K562 (cell line): Measurements from ENCODE around the gene SIRT2. TPM values are rescaled to one million over a fixed set of nuclear protein-coding genes. Genes with fewer than 3 reads are reported as not detected.

Experiments used
- ATAC-seq: fragments of 200-7000 bp; cut with Tn5 transposase; 3 replicates; pipeline ENCODE4 v1.9.1; 2020; ENCODE audit warnings: moderate library complexity
- BruUV-seq: library from RNA; stranded (reverse); fragments of 400-500 nt; replicated peaks from 2 replicates; lab custom pipeline; 2021; lab: Mats Ljungman, UMichigan
- CTCF ChIA-PET: fragments of 300-600 bp; formaldehyde crosslinking; extraction: SDS; loops from one replicate; lab custom pipeline; 2021; ENCODE audit warnings: low intra/inter-chr PET ratio; lab: Yijun Ruan, JAX
- POLR2A ChIA-PET: fragments of 300-600, 350-650 bp; sonication (Branson Sonifier 250); formaldehyde crosslinking; extraction: SDS; loops from one replicate; lab custom pipeline; 2021; ENCODE audit warnings: antibody characterized with exemption, inconsistent platforms; lab: Yijun Ruan, JAX
- DNase-seq, 4 experiments: peaks; one replicate each; pipeline versions ENCODE4 v3.0.0 to v3.0.0-alpha.2; 2011 to 2018; ENCODE audit warnings: low spot score in 3 of 4, mixed read lengths in 3 of 4; ENCODE audit errors: extremely low read depth in 1 of 4
- FAIRE-seq: peaks from 2 replicates; lab custom pipeline; 2011; peaks lifted over from hg19 to GRCh38; lab: Jason Lieb, UNC
- H2AFZ ChIP-seq: 2 replicates; pipeline ENCODE4 v1.6.0; 2011; ENCODE audit warnings: low read depth, low read length, control low read depth, inconsistent platforms
- H3K27ac ChIP-seq: fragments of 200-600 bp; 3 replicates; pipeline ENCODE4 v1.8.0; 2011; ENCODE audit warnings: low read depth, mild to moderate bottlenecking, control low read depth, inconsistent platforms, low read length, moderate library complexity, mixed read lengths; ENCODE audit errors: extremely low read depth
- H3K27me3 ChIP-seq, 2 experiments: fragments of 300-600 bp in 1 of 2; 2 replicates in 1 of 2; 3 replicates in 1 of 2; pipeline versions ENCODE4 v1.6.0 to v1.8.0; 2011; ENCODE audit warnings: inconsistent platforms in 2 of 2, low read length in 2 of 2, mild to moderate bottlenecking in 1 of 2, mixed read lengths in 1 of 2, moderate library complexity in 1 of 2; ENCODE audit not compliant: control insufficient read depth in 2 of 2, insufficient read depth in 2 of 2
- H3K36me3 ChIP-seq: fragments of 300-600 bp; 3 replicates; pipeline ENCODE4 v1.8.0; 2011; ENCODE audit warnings: mild to moderate bottlenecking, low read length, inconsistent platforms; ENCODE audit not compliant: control insufficient read depth, insufficient read depth
- H3K4me1 ChIP-seq, 2 experiments: fragments of 200-600 bp in 1 of 2; replicated peaks in 1 of 2; 2 replicates in 1 of 2; 3 replicates in 1 of 2; pipeline versions ENCODE4 v1.5.1 to v1.8.0; 2011; ENCODE audit warnings: inconsistent platforms in 2 of 2, low read length in 2 of 2, mild to moderate bottlenecking in 1 of 2, mixed read lengths in 1 of 2, moderate library complexity in 1 of 2; ENCODE audit not compliant: control insufficient read depth in 2 of 2, insufficient read depth in 2 of 2
- H3K4me2 ChIP-seq: 2 replicates; pipeline ENCODE4 v1.6.1; 2011; ENCODE audit warnings: low read length, control low read depth, inconsistent platforms, mixed read lengths; ENCODE audit not compliant: insufficient read depth
- H3K4me3 ChIP-seq: fragments of 200-600 bp; sonication (generic), shearing (Covaris generic); 2 replicates; pipeline ENCODE4 v1.5.1; 2016; ENCODE audit warnings: control low read depth, inconsistent platforms
- H3K79me2 ChIP-seq: fragments of 200-600 bp; 3 replicates; pipeline ENCODE4 v1.8.0; 2011; ENCODE audit warnings: low read length, inconsistent platforms; ENCODE audit not compliant: control insufficient read depth, insufficient read depth
- H3K9ac ChIP-seq, 2 experiments: 2 replicates each; pipeline versions ENCODE4 v1.6.0 to v1.6.1; 2011; ENCODE audit warnings: low read depth in 2 of 2, low read length in 2 of 2, control low read depth in 1 of 2, inconsistent platforms in 1 of 2, mild to moderate bottlenecking in 1 of 2, mixed read lengths in 1 of 2; ENCODE audit not compliant: insufficient read depth in 1 of 2
- H3K9me1 ChIP-seq: one replicate; pipeline ENCODE4 v1.6.0; 2011; ENCODE audit warnings: inconsistent platforms, mild to moderate bottlenecking, low read length, moderate library complexity; ENCODE audit not compliant: control insufficient read depth, insufficient read depth
- H3K9me3 ChIP-seq: replicated peaks from 2 replicates; pipeline ENCODE4 v1.5.1; 2011; ENCODE audit warnings: low read depth, low read length, inconsistent platforms; ENCODE audit not compliant: control insufficient read depth, insufficient read depth
- H4K20me1 ChIP-seq: replicated peaks from 2 replicates; pipeline ENCODE4 v1.6.1; 2011; ENCODE audit warnings: low read length, inconsistent platforms, mixed read lengths; ENCODE audit not compliant: control insufficient read depth, insufficient read depth
- FOXJ2 ChIP-seq: fragments of 200-800 bp; sonication (Bioruptor generic); IDR thresholded peaks from 2 replicates; pipeline ENCODE4 v1.6.1; 2016; ENCODE audit warnings: missing genetic modification characterization, missing compliant biosample characterization
- NONO ChIP-seq, 2 experiments: fragments of 200-400 bp in 1 of 2; fragments of 450-650 bp in 1 of 2; formaldehyde crosslinking in 1 of 2; IDR thresholded peaks; 2 replicates each; pipeline ENCODE4 v1.6.1; 2017; ENCODE audit warnings: low read depth in 2 of 2, mild to moderate bottlenecking in 2 of 2, moderate library complexity in 2 of 2, low read length in 1 of 2
- RBFOX2 ChIP-seq: fragments of 200-400 bp; formaldehyde crosslinking; IDR thresholded peaks from 2 replicates; pipeline ENCODE4 v1.6.1; 2017; ENCODE audit warnings: low read depth, mild to moderate bottlenecking, low read length, moderate library complexity
- ZBTB11 ChIP-seq, 3 experiments: fragments of 200-800 bp in 1 of 3; fragments of 250-450 bp in 1 of 3; fragments of 450-650 bp in 1 of 3; sonication (Bioruptor Pico) in 1 of 3; sonication (Bioruptor generic) in 1 of 3; formaldehyde crosslinking in 1 of 3; IDR thresholded peaks; 2 replicates each; pipeline versions ENCODE4 v1.6.1 to v1.8.0; 2016 to 2022; ENCODE audit warnings: mild to moderate bottlenecking in 2 of 3, missing genetic modification characterization in 2 of 3, missing compliant biosample characterization in 1 of 3, moderate library complexity in 1 of 3
- ZNF282 ChIP-seq: sonication (generic); formaldehyde crosslinking; IDR thresholded peaks from 2 replicates; pipeline ENCODE4 v1.8.1; 2023; ENCODE audit warnings: missing genetic modification reagents
- ZNF324 ChIP-seq: fragments of 250-450 bp; sonication (Bioruptor Pico); IDR thresholded peaks from 2 replicates; pipeline ENCODE4 v1.4.0; 2020; ENCODE audit warnings: mild to moderate bottlenecking
- ZSCAN29 ChIP-seq: fragments of 450-650 bp; IDR thresholded peaks from 2 replicates; pipeline ENCODE4 v1.6.1; 2017
- WGBS: fragments of 100-300 bp; shearing (Covaris generic); methylation state at CpG from one replicate; pipeline ENCODE4 v1.1.6; 2016; ENCODE audit warnings: low coverage, mixed read lengths; ENCODE audit not compliant: insufficient coverage; ENCODE audit errors: missing lambda C conversion rate; 5-methylcytosine and 5-hydroxymethylcytosine counted together
- in situ Hi-C: fragments of 300-500 bp; cut with MboI; formaldehyde crosslinking; loops from 4 replicates; pipeline ENCODE4 v1.15.0; 2018; ENCODE audit warnings: inconsistent platforms, mixed read lengths
- intact Hi-C: fragments of 100-400 bp; cut with micrococcal nuclease; formaldehyde crosslinking; loops from 2 replicates; pipeline ENCODE4 v1.14.2; 2022
- polyA plus RNA-seq, 8 experiments: library from polyadenylated mRNA; depleted of rRNA in 4 of 8; stranded (reverse) in 5 of 8; unstranded in 3 of 8; fragments of >200 nt; fragmentation: Nextera tagmentation in 2 of 8; fragmentation: Illumina TruSeq in 1 of 8; extraction: Ambion mirVana in 2 of 8; extraction: Trizol in 1 of 8; gene quantifications; 2 replicates each; pipeline versions ENCODE4 v1.2.1 to v1.2.3, GENCODE V29; 2011 to 2014; ENCODE audit warnings: inconsistent platforms in 1 of 8, missing spikeins in 1 of 8
- total RNA-seq, 7 experiments: library from RNA; depleted of rRNA in 6 of 7; stranded (reverse); fragments of >200 nt in 6 of 7; fragmentation: Illumina TruSeq in 2 of 7; extraction: Trizol in 2 of 7; gene quantifications; 2 replicates each; pipeline versions ENCODE4 v1.2.1 to v1.2.3, GENCODE V29; 2011 to 2021; ENCODE audit warnings: low replicate concordance in 1 of 7
- TF ChIP-seq, protein P1 (sequence below): fragments of 450-650 bp; IDR thresholded peaks from 2 replicates; pipeline ENCODE4 v1.6.1; 2017; ENCODE audit warnings: antibody characterized with exemption, mild to moderate bottlenecking
- TF ChIP-seq, protein P2 (sequence below): sonication (generic); formaldehyde crosslinking; IDR thresholded peaks from 2 replicates; pipeline ENCODE4 v1.9.0; 2022; ENCODE audit warnings: mild to moderate bottlenecking, missing genetic modification reagents

The SIRT2 gene
- total and polyA plus RNA-seq, 9 of the 15 experiments (the other 6 are each of a cell fraction or from before 2014, with no cell fraction given), result 2.3 to 35.2 (median 22.9) TPM

DNA sequence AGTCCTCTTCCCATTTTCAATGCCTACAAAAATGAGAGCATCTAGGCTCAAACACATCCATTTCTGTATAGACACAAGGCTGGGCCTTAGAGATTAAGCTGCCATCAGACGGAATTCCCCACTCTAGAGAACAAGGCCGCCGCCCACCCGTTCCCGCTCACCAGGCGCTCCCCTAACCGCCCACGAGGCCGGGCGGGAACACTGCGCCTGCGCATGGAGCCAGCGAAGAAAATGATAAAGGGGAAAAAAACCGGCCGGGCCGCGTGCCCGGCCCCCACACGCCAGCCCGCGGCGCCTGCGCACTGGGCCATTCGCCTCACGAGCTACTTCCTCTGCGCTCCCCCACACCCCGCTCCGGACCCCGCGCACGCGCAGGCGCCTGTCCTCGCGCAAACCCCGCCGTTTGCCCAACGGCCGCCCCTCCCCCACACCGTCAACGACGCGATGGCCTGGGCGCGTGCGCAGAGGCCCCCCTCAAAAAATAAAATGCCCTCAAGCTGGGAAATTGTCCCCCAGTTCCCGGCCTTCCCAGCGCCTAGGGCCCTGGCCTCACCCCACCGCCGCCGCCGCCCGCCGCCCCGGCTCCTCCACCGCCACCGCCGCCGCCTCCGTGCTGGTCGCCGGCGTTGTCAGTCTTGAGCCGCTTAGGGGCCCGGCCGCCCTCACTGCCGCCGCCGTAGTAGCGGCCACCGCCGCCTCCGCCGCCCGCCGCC is 50.1 kb downstream of the SIRT2 start:
- no TSS peak for BruUV-seq
- Histone ChIP-seq H3K4me3 (peak overlapping the region; percentile 96), H3K9me3 (no peaks in the 10 kb centered on the region), H3K9ac (peak overlapping the region; percentile 96 to 97), H3K79me2 (peaks cover 64% of the 10 kb centered on the region), H3K4me2 (peak overlapping the region; percentile 96), H4K20me1 (peaks cover 5% of the 10 kb centered on the region), H2AFZ (no peak overlapping the region), H3K9me1 (no peaks in the 10 kb centered on the region), H3K27ac (peak overlapping the region; percentile 99), H3K4me1 (peaks cover 16 to 35% of the 10 kb centered on the region in 2 experiments; a peak in 4 of 5 replicates), H3K27me3 (no peaks in the 10 kb centered on the region), H3K36me3 (peaks cover 47% of the 10 kb centered on the region)
- under 1% methylated on average over 35 of the region's 76 CpGs for WGBS
- FAIRE-seq (peak; percentile 77), DNase-seq (peak; percentile 89 to 98 (median 94)), ATAC-seq (peak; percentile 43)
- intact Hi-C loops, result no loop called here
- in situ Hi-C loops, result no loop called here
- POLR2A ChIA-PET, result interaction anchor here (0.6 to 6.0 kb wide), 22 partner anchors 10 to 542 kb away, joined by 3 to 58 read pairs (median 4); partner anchors contain the start of genes ECH1, MED29, MRPS12 and PAF1
- CTCF ChIA-PET, result interaction anchor here (0.6 to 1.5 kb wide), 2 partner anchors 65 to 81 kb away, joined by 3 to 4 read pairs; partner anchors contain the start of genes MRPS12 and SARS2
- TF ChIP-seq, protein P1, sequence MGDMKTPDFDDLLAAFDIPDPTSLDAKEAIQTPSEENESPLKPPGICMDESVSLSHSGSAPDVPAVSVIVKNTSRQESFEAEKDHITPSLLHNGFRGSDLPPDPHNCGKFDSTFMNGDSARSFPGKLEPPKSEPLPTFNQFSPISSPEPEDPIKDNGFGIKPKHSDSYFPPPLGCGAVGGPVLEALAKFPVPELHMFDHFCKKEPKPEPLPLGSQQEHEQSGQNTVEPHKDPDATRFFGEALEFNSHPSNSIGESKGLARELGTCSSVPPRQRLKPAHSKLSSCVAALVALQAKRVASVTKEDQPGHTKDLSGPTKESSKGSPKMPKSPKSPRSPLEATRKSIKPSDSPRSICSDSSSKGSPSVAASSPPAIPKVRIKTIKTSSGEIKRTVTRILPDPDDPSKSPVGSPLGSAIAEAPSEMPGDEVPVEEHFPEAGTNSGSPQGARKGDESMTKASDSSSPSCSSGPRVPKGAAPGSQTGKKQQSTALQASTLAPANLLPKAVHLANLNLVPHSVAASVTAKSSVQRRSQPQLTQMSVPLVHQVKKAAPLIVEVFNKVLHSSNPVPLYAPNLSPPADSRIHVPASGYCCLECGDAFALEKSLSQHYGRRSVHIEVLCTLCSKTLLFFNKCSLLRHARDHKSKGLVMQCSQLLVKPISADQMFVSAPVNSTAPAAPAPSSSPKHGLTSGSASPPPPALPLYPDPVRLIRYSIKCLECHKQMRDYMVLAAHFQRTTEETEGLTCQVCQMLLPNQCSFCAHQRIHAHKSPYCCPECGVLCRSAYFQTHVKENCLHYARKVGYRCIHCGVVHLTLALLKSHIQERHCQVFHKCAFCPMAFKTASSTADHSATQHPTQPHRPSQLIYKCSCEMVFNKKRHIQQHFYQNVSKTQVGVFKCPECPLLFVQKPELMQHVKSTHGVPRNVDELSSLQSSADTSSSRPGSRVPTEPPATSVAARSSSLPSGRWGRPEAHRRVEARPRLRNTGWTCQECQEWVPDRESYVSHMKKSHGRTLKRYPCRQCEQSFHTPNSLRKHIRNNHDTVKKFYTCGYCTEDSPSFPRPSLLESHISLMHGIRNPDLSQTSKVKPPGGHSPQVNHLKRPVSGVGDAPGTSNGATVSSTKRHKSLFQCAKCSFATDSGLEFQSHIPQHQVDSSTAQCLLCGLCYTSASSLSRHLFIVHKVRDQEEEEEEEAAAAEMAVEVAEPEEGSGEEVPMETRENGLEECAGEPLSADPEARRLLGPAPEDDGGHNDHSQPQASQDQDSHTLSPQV, result peak; percentile 73
- TF ChIP-seq, protein P2, sequence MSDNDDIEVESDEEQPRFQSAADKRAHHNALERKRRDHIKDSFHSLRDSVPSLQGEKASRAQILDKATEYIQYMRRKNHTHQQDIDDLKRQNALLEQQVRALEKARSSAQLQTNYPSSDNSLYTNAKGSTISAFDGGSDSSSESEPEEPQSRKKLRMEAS (CRISPR knock-in tag), result peak; percentile 93
- TF ChIP-seq ZBTB11 (CRISPR knock-in tag; IDR thresholded peaks at IDR 0.05) (peak in 1 of 3 experiments; percentile 65; a peak in 1 of 6 replicates), FOXJ2 (tag) (0 out of 2 replicates have a peak, but pooled peaks have one; percentile 56), ZNF324 (CRISPR knock-in tag) (0 out of 2 replicates have a peak, but pooled peaks have one; percentile 13), ZSCAN29 (no peak), NONO (IDR thresholded peaks at IDR 0.05; ENCODE audit: low read depth in 2 of 2, low read length in 1 of 2) (peak in 1 of 2 experiments; percentile 64; a peak in 1 of 4 replicates), RBFOX2 (peak; percentile 94; the same call in 1 of the 2 replicates), ZNF282 (CRISPR knock-in tag) (peak; percentile 56; the same call in 1 of the 2 replicates)
